NCI-H460 (cell line): ENCODE measurements around the gene DHX16. TPM values are rescaled to one million over a fixed set of nuclear protein-coding genes. Genes with fewer than 3 reads are reported as not detected.
"Not testable (repeated sequence)": the region's sequence is repeated elsewhere in the genome, so short reads cannot be mapped to it uniquely, and the experiment has no call there.

ENCODE experiments used
- DNase-seq: peaks from one replicate; pipeline ENCODE4 v3.0.0-alpha.2; 2016; ENCODE audit warnings: low read depth; ENCODE audit errors: extremely low read depth
- total RNA-seq: library from RNA; depleted of rRNA; stranded (reverse); fragments of >200 nt; shearing (Covaris generic); gene quantifications from 2 replicates; pipeline ENCODE4 v1.2.3, GENCODE V29; 2014

Gene DHX16
- total RNA-seq, 1 experiment from 2014 or later: 35.6 TPM

- DNase-seq: no peak
Measured at GRCh38 chr6:30681766-30682142, 8.9 kb upstream of the DHX16 start.

- no peak for DNase-seq
Measured at GRCh38 chr6:30679765-30680535, 7.1 kb upstream of the DHX16 start.

GRCh38 chr6:30678964-30679726 is 6.3 kb upstream of the DHX16 start:
- DNase-seq: peak; percentile 65

GRCh38 chr6:30676660-30677285 is 4.0 kb upstream of the DHX16 start:
- DNase-seq: no peak

- no peak for DNase-seq
Measured at GRCh38 chr6:30670760-30671527, 1.9 kb downstream of the DHX16 start.

- not testable (repeated sequence) for DNase-seq
Measured at GRCh38 chr6:30666300-30666699, 6.5 kb downstream of the DHX16 start.

- DNase-seq: no peak
Measured at GRCh38 chr6:30664994-30665767, 7.6 kb downstream of the DHX16 start.

GRCh38 chr6:30657922-30658321 is 14.9 kb downstream of the DHX16 start:
- DNase-seq: not testable (repeated sequence)

- no peak for DNase-seq
Measured at GRCh38 chr6:30657454-30657853, 15.4 kb downstream of the DHX16 start.

GRCh38 chr6:30656513-30656912 is 16.3 kb downstream of the DHX16 start:
- DNase-seq: no peak

- no peak for DNase-seq
Measured at GRCh38 chr6:30655743-30656094, 17.1 kb downstream of the DHX16 start.

- DNase-seq: no peak
Measured at GRCh38 chr6:30654798-30655742, 17.7 kb downstream of the DHX16 start.

- DNase-seq: no peak
Measured at GRCh38 chr6:30651143-30651542, 21.7 kb downstream of the DHX16 start.

GRCh38 chr6:30647242-30648116 is 25.3 kb downstream of the DHX16 start:
- peak; percentile 39 for DNase-seq

- peak; percentile 86 for DNase-seq
Measured at GRCh38 chr6:30646450-30647241, 26.2 kb downstream of the DHX16 start, which contains the start of gene C6orf136. Gene C6orf136 (plus strand): TSS chr6:30647133. CDS start chr6:30647232, 99 bp downstream.

- no peak for DNase-seq
Measured at GRCh38 chr6:30645989-30646388, 26.8 kb downstream of the DHX16 start.

- DNase-seq: no peak
Measured at GRCh38 chr6:30644769-30645168, 28.0 kb downstream of the DHX16 start.
